Panc1 (cell line): Measurements from ENCODE around the gene RUSC1. TPM values are rescaled to one million over a fixed set of nuclear protein-coding genes. Genes with fewer than 3 reads are reported as not detected.

ENCODE experiments used
- ATAC-seq: fragments of 200-7000 bp; cut with Tn5 transposase; 2 replicates; pipeline ENCODE4 v1.9.1; 2020; ENCODE audit warnings: mild to moderate bottlenecking, moderate library complexity
- BruUV-seq: library from RNA; stranded (reverse); fragments of 400-500 nt; replicated peaks from 2 replicates; lab custom pipeline; 2021; lab: Mats Ljungman, UMichigan
- CTCF ChIA-PET: fragments of 300-600 bp; sonication (Branson Sonifier 250); formaldehyde crosslinking; loops from one replicate; lab custom pipeline; 2022; ENCODE audit warnings: antibody characterized with exemption; lab: Charles Lee
- POLR2A ChIA-PET: fragments of 300-600 bp; sonication (Branson Sonifier 250); formaldehyde crosslinking; loops from one replicate; lab custom pipeline; 2022; ENCODE audit warnings: antibody characterized with exemption; lab: Charles Lee
- DNase-seq: peaks from one replicate; pipeline ENCODE4 v3.0.0-alpha.2; 2010; ENCODE audit warnings: low read depth, low spot score
- H3K27ac ChIP-seq: 2 replicates; pipeline ENCODE4 v1.5.1; 2011; ENCODE audit warnings: mild to moderate bottlenecking, low read length, inconsistent platforms
- H3K27me3 ChIP-seq: fragments of 200-500 bp; sonication (Bioruptor generic); 2 replicates; pipeline ENCODE4 v1.6.0; 2014; ENCODE audit warnings: low read length, inconsistent platforms; ENCODE audit not compliant: control insufficient read depth, insufficient read depth
- H3K36me3 ChIP-seq: fragments of 200-500 bp; sonication (Bioruptor generic); 2 replicates; pipeline ENCODE4 v1.5.1; 2014; ENCODE audit warnings: inconsistent platforms, mild to moderate bottlenecking, low read length, moderate library complexity; ENCODE audit not compliant: control insufficient read depth, insufficient read depth
- H3K4me1 ChIP-seq: 2 replicates; pipeline ENCODE4 v1.5.1; 2011; ENCODE audit warnings: inconsistent platforms, mild to moderate bottlenecking, low read length, moderate library complexity; ENCODE audit not compliant: control insufficient read depth, insufficient read depth
- H3K4me3 ChIP-seq, 2 experiments: 2 replicates each; pipeline ENCODE4 v1.5.1; 2011 to 2012; ENCODE audit warnings: low read depth in 2 of 2, low read length in 2 of 2, mild to moderate bottlenecking in 2 of 2, inconsistent platforms in 1 of 2, moderate library complexity in 1 of 2
- H3K9me3 ChIP-seq: fragments of 200-500 bp; sonication (Bioruptor generic); 2 replicates; pipeline ENCODE4 v1.5.1; 2014; ENCODE audit warnings: low read depth, mild to moderate bottlenecking, inconsistent platforms, low read length, moderate library complexity; ENCODE audit not compliant: control insufficient read depth, insufficient read depth
- CTCF ChIP-seq: fragments of 450-650 bp; IDR thresholded peaks from 2 replicates; pipeline ENCODE4 v1.5.1; 2017; ENCODE audit warnings: mild to moderate bottlenecking
- POLR2AphosphoS5 ChIP-seq: IDR thresholded peaks from 2 replicates; pipeline ENCODE4 v1.6.1; 2012; ENCODE audit warnings: mild to moderate bottlenecking, low read depth, low read length, moderate library complexity
- SIN3A ChIP-seq: IDR thresholded peaks from 2 replicates; pipeline ENCODE4 v1.6.1; 2012; ENCODE audit warnings: low read depth, mild to moderate bottlenecking, low read length, moderate library complexity, borderline replicate concordance; ENCODE audit not compliant: insufficient read depth
- TCF7L2 ChIP-seq: IDR thresholded peaks from 2 replicates; pipeline ENCODE4 v1.6.1; 2011; ENCODE audit warnings: mild to moderate bottlenecking, low read depth, low read length, inconsistent platforms
- in situ Hi-C: cut with HindIII; loops from 2 replicates; pipeline ENCODE4 v1.10.0; 2016; ENCODE audit warnings: low sequenced_read_pairs, low pct_unique_long_range_greater_than_20kb
- intact Hi-C: fragments of 100-400 bp; cut with micrococcal nuclease; formaldehyde crosslinking; loops from one replicate; pipeline ENCODE4 v1.10.0; 2022; ENCODE audit not compliant: unreplicated experiment
- total RNA-seq: library from RNA; stranded (reverse); gene quantifications from one replicate; pipeline ENCODE4 v1.2.1, GENCODE V29; 2021; ENCODE audit not compliant: unreplicated experiment
- TF ChIP-seq, protein P1 (sequence below), 2 experiments: IDR thresholded peaks; 2 replicates each; pipeline ENCODE4 v1.6.1; 2011 to 2012; ENCODE audit warnings: low read depth in 2 of 2, control low read depth in 1 of 2, low read length in 1 of 2, mild to moderate bottlenecking in 1 of 2, moderate library complexity in 1 of 2; ENCODE audit not compliant: insufficient read depth in 1 of 2

RUSC1 gene
- total RNA-seq, 1 experiment from 2014 or later, result 77.9 TPM

DNA sequence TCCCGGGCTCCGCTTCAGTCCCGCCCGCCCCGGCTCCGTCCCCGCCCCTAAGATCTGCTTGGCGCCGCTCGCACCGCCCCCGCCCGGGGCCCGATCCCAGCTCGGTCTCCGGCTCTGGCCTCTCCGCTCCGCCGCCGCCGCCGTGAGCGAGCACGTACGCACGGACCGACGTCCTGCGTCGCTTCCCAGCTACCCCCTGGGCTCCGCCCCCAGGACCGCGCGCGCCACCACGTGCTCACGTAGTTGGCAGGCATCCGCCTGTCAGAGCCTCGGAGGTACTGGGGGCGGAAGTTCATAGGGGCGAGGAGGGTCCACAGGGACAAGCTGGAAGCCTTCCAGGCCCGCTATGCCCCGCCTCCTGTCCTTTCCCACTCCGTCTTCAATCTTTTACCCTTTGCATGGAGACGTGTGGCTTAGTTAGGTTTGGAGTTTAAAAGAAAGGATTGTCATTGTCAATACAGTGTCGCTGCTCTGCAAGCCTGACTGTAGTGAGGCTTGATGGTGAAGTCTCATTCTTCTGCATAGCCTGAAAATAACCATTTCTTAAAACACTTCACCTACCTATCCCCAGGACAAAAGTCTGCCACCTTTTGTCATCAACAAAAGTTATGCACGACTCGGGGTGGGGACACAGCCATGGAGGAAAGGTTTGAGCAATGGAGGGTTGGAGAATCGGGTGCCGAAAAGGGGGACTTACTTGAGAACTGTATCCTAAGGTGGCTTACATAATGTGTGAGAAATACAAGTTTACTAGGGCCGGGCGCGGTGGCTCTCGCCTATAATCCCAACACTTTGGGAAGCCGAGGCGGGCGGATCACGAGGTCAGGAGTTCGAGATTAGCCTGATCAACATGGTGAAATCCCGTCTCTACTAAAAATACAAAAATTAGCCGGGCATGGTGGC lies 47.1 kb upstream of the RUSC1 start, which contains the start of gene CLK2:
TSS of gene CLK2 (minus strand) at position 162 of the 903 bp plus-strand sequence. CDS start 2,527 bp downstream, outside the sequence.
- ChIA-PET CTCF (interaction anchor here (1.1 to 1.3 kb wide), 2 partner anchors 23 to 24 kb away, joined by 4 to 5 read pairs; no protein-coding TSS in a partner anchor), POLR2A (interaction anchor here (0.6 to 1.1 kb wide), 3 partner anchors 27 to 1045 kb away, joined by 4 to 11 read pairs (median 5); partner anchors contain the start of gene RUSC1)
- intact Hi-C loops (no loop called here), in situ Hi-C loops (no loop called here)
- Histone ChIP-seq H3K36me3 (peaks cover 10% of the 10 kb centered on the region), H3K4me3 (peak within 1 kb of the TSS; percentile 65 to 67), H3K27me3 (no peaks in the 10 kb centered on the region), H3K4me1 (peaks cover 16% of the 10 kb centered on the region), H3K27ac (peak within 1 kb of the TSS; percentile 90), H3K9me3 (no peaks in the 10 kb centered on the region)
- peak; percentile 93 for ATAC-seq
- TF ChIP-seq TCF7L2, result no peak
- TF ChIP-seq POLR2AphosphoS5, result peak; percentile 82
- no peak for TF ChIP-seq SIN3A
- TF ChIP-seq, protein P1, sequence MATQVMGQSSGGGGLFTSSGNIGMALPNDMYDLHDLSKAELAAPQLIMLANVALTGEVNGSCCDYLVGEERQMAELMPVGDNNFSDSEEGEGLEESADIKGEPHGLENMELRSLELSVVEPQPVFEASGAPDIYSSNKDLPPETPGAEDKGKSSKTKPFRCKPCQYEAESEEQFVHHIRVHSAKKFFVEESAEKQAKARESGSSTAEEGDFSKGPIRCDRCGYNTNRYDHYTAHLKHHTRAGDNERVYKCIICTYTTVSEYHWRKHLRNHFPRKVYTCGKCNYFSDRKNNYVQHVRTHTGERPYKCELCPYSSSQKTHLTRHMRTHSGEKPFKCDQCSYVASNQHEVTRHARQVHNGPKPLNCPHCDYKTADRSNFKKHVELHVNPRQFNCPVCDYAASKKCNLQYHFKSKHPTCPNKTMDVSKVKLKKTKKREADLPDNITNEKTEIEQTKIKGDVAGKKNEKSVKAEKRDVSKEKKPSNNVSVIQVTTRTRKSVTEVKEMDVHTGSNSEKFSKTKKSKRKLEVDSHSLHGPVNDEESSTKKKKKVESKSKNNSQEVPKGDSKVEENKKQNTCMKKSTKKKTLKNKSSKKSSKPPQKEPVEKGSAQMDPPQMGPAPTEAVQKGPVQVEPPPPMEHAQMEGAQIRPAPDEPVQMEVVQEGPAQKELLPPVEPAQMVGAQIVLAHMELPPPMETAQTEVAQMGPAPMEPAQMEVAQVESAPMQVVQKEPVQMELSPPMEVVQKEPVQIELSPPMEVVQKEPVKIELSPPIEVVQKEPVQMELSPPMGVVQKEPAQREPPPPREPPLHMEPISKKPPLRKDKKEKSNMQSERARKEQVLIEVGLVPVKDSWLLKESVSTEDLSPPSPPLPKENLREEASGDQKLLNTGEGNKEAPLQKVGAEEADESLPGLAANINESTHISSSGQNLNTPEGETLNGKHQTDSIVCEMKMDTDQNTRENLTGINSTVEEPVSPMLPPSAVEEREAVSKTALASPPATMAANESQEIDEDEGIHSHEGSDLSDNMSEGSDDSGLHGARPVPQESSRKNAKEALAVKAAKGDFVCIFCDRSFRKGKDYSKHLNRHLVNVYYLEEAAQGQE (IDR thresholded peaks at IDR 0.05; ENCODE audit: insufficient read depth in 1 of 2, low read depth in 2 of 2, low read length in 1 of 2), result 0 out of 4 replicates have a peak, but pooled peaks of 1 of the 2 experiments have one; percentile 12
- TF ChIP-seq CTCF, result no peak
- BruUV-seq, result no TSS peak
- DNase-seq, result no peak

- DNase-seq, result peak; percentile 88
- ChIA-PET POLR2A (interaction anchor here (0.5 kb wide), 1 partner anchor 305 kb away, joined by 4 read pairs; no protein-coding TSS in a partner anchor), CTCF (interaction anchor here (0.6 to 1.4 kb wide), 2 partner anchors 25 to 26 kb away, joined by 7 to 13 read pairs; no protein-coding TSS in a partner anchor)
- peak within 1 kb of the TSS; percentile 56 for H3K27ac ChIP-seq
- TF ChIP-seq, protein P1 (IDR thresholded peaks at IDR 0.05; ENCODE audit: insufficient read depth in 1 of 2, low read depth in 2 of 2, low read length in 1 of 2), result no peak
- peak; percentile 95 for TF ChIP-seq CTCF
- 0 out of 2 replicates have a peak, but pooled peaks have one; percentile 21 for TF ChIP-seq SIN3A
- TF ChIP-seq TCF7L2, result no peak
- no peak for TF ChIP-seq POLR2AphosphoS5
- peaks cover 16% of the 10 kb centered on the region for H3K4me1 ChIP-seq
- in situ Hi-C loops (no loop called here), intact Hi-C loops (loop anchor here (1.0 kb wide), 1 partner anchor 46 kb away; no protein-coding TSS in a partner anchor)
- no peaks in the 10 kb centered on the region for H3K27me3 ChIP-seq
- H3K4me3 ChIP-seq, result peak within 1 kb of the TSS; percentile 70 to 80
- peak; percentile 82 for ATAC-seq
- no peaks in the 10 kb centered on the region; the same call in 1 of the 2 replicates for H3K36me3 ChIP-seq
- H3K9me3 ChIP-seq, result no peaks in the 10 kb centered on the region
- BruUV-seq, result no TSS peak
These were observed 43.4 kb upstream of the RUSC1 start, which contains the start of gene HCN3 for GRCh38 chr1:155277070-155277901. TSS of gene HCN3 (plus strand) at chr1:155277463. CDS start at chr1:155277591, 128 bp downstream.
